K562 treated with DMSO at 1 percent for 4 hours (cell line): ENCODE measurements around the gene OR13J1. TPM values are rescaled to one million over a fixed set of nuclear protein-coding genes. Genes with fewer than 3 reads are reported as not detected.

Experiments used
- total RNA-seq: library from RNA; unstranded; fragments of 300-600 nt; gene quantifications from 2 replicates; pipeline ENCODE4 v1.2.3, GENCODE V29; 2022; ENCODE audit not compliant: insufficient read depth

The OR13J1 gene, protein sequence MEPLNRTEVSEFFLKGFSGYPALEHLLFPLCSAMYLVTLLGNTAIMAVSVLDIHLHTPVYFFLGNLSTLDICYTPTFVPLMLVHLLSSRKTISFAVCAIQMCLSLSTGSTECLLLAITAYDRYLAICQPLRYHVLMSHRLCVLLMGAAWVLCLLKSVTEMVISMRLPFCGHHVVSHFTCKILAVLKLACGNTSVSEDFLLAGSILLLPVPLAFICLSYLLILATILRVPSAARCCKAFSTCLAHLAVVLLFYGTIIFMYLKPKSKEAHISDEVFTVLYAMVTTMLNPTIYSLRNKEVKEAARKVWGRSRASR
- not detected in 2 replicates for total RNA-seq

DNA sequence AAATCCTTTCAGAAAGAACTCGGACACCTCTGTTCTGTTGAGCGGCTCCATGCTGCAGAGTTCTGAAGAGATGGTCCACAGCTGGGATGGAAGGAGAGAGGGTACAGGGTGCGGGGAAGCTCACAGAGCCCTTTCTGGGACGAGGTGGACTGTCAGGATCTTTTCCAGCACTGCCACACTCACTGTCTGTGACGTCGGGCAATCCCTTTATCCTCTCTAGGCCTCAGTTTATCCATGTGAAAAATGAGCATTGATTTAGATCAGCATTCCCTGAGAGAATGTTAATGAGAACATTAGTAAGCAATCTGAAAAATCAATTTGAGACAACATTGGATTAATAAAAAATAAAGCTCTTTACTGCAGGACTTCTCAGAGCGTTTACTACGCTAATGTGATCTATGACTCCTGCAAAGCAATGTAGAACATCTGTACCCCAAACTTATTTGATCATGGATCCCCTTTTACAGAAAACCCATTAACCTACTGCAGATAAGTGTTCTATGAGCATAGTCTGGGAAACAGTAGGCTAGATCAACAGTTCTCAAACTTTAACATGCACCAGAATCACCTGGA, at the start of gene OR13J1:
Gene OR13J1, minus strand, starts transcription at position 51 of the 573 bp plus-strand sequence. Its CDS starts 0 bp downstream, at position 51.

GRCh38 chr9:35909274-35909673, 39.1 kb upstream of the OR13J1 start, which contains the start of gene SPAAR:
SPAAR (plus strand) TSS chr9:35909490; CDS start chr9:35910464, 974 bp downstream.

GRCh38 chr9:35905912-35906679, 35.9 kb upstream of the OR13J1 start, which contains the start of gene HRCT1:
HRCT1 (plus strand) TSS chr9:35906202; CDS start chr9:35906288, 86 bp downstream.

GRCh38 chr9:35829084-35829763, 41.0 kb downstream of the OR13J1 start, which contains the start of gene TMEM8B:
TMEM8B (plus strand) TSS chr9:35829228; CDS start chr9:35829448, 220 bp downstream.

DNA sequence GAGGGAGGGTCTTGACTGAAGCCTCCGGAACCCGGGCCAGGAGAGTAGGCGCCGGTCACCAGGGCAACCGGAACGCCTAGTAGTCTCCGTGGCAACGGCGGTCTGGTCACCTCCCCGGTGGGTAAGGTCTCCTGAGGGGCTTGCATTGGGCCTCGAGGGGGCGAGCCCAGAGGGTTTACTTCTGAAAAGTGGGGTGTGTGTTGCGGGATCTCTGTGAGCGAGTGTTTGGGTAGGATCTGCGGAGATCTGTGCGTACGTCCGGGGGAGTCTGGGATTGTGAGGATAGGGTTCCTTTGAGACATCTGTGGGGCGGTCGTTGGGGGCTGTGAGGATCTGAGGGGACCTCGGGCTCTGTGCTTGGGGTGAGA, 41.5 kb downstream of the OR13J1 start, which contains the start of gene FAM221B:
Gene FAM221B, minus strand, starts transcription at position 17 of the 368 bp plus-strand sequence. CDS start 2,571 bp downstream, outside the sequence.

Other genes with a start within 250 kb of the OR13J1 start
- gene SIT1, start 219.5 kb downstream of the OR13J1 start, total RNA-seq: not detected in 2 replicates
- gene RMRP, start 212.4 kb downstream of the OR13J1 start, total RNA-seq: not detected in 2 replicates
- gene CCDC107, start 212.1 kb downstream of the OR13J1 start, total RNA-seq: 13.5 and 16.9 TPM in 2 replicates
- 6.1 and 7.2 TPM in 2 replicates for gene ARHGEF39, start 205.2 kb downstream of the OR13J1 start, total RNA-seq
- gene CA9, start 196.5 kb downstream of the OR13J1 start, total RNA-seq: not detected in 2 replicates
- gene TPM2, start 180.5 kb downstream of the OR13J1 start, total RNA-seq: 1.9 and 2.2 TPM in 2 replicates
- 168 and 169 TPM in 2 replicates for gene TLN1, start 138.2 kb downstream of the OR13J1 start, total RNA-seq
- gene CREB3, start 137.7 kb downstream of the OR13J1 start, total RNA-seq: 20.5 and 28.7 TPM in 2 replicates
- gene GBA2, start 121.2 kb downstream of the OR13J1 start, total RNA-seq: 41.2 and 50.0 TPM in 2 replicates
- 5.8 and 6.1 TPM in 2 replicates for gene RGP1, start 121.1 kb downstream of the OR13J1 start, total RNA-seq
- not detected in 2 replicates for gene MSMP, start 116.1 kb downstream of the OR13J1 start, total RNA-seq
- 2.5 and 6.6 TPM in 2 replicates for gene NPR2, start 78.8 kb downstream of the OR13J1 start, total RNA-seq
- not detected in 2 replicates for gene SPAG8, start 58.1 kb downstream of the OR13J1 start, total RNA-seq
- 50.0 and 72.5 TPM in 2 replicates for gene HINT2, start 55.4 kb downstream of the OR13J1 start, total RNA-seq
- not detected in 2 replicates for gene FAM221B, start 41.7 kb downstream of the OR13J1 start, total RNA-seq
- gene TMEM8B, start 41.2 kb downstream of the OR13J1 start, total RNA-seq: 1.1 and 1.8 TPM in 2 replicates
- gene HRCT1, start 35.8 kb upstream of the OR13J1 start, total RNA-seq: not detected in 2 replicates
- gene SPAAR, start 39.1 kb upstream of the OR13J1 start, total RNA-seq: not detected in 2 replicates
- gene OR2S2, start 87.8 kb upstream of the OR13J1 start, total RNA-seq: not detected in 2 replicates
- not detected in 2 replicates for gene RECK, start 166.5 kb upstream of the OR13J1 start, total RNA-seq